HG02798 (cell line): Measurements from ENCODE around the gene ARGLU1.

Experiments used
- ATAC-seq: cut with Tn5 transposase; IDR thresholded peaks from one replicate; pipeline ENCODE4 v1.9.1; 2021; ENCODE audit warnings: mild to moderate bottlenecking; ENCODE audit not compliant: unreplicated experiment, poor library complexity

The ARGLU1 gene

DNA sequence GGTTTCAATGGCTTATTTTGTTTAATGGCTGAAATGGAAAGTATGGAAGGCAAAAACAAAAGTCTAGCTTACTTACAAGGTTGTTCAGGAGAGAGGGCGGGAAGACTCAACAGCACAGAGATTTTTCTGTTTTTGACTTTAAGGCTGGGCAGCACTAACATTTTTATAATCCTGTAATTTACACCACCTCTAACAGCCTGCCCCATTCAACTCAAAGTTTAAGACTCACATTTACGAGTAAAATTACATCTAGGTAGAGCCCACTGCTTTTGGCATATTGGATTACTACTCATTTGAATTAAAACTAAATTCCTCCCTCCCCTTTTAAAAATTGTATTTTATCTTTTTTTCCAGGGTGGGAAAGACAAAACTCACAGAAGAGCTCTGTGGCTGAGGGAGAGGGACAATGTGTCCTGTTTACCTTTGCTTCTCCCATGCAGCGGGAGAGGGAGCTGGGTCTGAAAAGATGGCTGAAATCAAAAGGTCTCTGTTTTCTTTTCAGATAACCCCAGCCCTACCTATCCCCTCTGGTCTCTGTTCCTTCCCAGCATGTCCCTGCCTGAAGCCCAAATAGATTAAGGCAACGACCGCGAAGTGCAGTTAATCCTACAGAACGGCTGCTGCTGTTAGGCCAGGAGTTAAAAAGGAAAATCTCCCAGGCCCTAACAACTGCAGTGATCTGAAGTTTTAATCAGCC lies 39.1 kb downstream of the ARGLU1 start:
- ATAC-seq, result no peak

DNA sequence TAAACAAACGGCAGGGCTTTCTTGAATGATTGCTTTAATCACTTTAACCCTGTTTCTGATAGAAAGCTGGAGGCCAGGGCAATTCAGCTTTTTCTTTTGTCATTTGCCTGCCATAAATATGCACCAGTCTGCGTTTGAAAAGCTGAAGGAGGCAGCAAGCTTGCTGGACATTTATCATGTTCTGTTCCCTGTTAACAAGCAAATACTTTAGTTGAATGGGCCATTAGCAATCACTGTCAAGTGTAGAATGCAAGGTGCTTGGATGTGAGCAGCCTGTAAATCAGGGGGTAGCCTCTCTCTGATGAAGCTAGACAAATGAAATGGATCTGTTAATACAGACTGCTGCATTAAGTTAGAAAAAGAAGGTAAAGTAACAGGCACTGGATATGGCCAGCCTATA lies 40.1 kb downstream of the ARGLU1 start:
- ATAC-seq, result no peak

DNA sequence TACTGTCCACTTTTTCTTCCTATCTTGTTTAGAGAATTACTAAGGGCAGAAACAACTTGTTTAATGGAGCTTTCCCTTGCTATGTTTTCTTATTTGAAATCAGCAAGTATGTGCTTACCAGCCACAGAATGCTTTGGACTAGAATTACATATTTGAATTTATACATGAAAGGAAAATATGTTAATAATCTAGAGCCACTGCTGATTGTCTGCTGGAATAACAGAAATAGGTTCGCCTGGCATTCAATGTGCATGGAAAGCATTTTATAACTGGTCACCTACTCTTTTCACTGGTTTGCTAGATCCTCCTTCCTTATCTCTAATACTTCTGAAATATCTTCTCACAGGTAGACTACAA lies 40.5 kb downstream of the ARGLU1 start:
- no peak for ATAC-seq

DNA sequence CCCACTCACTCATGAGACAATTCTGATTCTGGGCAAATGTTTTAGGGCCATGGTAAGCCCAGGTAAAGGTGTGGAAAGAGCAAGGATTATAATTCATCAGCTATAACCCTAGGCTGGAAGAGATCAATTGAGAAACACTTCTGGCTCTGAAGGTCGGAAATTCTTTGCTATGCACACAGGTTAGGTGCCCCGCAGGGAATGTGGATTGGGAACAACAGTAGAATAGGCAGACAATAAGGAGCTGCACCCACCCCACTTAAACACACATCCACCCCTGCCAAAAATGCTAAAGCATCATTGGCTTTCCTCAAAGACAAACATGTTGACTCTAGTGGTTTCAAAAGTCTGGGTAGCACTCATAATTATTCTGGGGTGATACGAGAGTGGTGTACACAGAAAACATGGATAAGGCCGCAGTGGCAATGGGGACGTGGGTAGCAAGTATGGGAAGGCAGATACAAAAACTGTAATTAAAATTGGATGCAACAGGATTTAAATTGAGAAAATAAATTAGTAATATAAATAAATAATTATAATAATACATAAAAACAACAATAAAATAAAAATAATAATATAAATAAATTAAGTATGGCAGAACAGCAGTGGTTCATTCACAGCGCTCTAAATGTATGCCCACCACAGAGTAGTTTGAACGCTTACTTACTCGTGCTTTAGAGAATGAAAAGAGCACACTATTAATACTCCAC lies 41.0 kb downstream of the ARGLU1 start:
- no peak for ATAC-seq

DNA sequence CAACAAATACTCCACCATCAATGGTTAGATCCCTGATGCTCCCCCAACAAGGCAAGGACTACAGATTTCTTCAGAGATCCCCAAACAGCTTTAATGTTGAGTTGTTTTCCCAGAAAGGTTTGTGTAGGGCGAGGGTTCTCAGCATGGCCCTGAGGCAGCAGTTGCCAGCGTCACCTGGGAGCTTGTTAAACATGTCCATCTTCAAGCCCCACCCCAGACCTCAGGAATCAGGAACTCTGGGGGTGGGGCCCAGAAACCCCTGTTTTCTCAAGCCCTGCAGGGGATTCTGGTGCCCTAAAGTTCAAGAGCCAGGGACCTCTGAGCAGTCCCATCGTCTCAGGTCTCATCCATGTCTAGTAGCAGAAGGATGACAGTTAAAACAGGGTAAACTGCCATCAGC lies 42.1 kb downstream of the ARGLU1 start:
- no peak for ATAC-seq

DNA sequence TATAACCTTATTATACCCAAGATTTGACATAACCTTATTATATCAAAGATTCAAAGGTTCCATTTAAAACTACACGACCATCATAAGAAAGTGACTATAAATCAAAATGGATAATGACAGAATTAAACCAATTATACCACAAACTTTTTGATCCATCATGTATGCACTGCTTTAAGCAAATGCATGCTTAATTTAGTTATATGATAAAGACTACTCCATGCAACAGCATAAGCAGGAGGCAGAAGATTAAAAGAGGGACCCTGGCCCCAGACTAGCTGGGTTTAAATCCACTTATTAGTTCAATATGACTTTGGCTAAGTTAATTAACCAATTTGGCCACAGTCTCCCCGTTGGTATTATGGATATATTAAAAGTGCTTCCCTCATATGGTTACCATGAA lies 43.8 kb downstream of the ARGLU1 start:
- no peak for ATAC-seq

DNA sequence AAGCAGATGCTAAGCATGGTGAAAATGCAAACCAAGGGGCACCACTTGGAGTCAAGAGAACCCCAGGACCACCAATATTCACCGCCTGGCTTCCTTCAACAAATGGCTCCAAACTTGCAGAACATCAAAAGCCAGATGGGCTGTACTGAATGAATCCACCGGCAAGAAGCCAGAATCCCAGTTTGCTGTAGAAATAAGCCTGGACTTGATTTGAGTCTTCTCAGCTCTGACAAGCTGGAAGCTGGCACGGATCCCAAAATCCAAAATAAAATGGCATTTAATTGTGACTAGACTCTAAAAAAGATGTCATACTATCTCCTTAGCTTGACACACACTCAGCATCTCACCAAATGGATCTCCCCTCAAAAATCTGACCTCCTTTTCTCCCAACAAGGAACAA lies 44.4 kb downstream of the ARGLU1 start:
- ATAC-seq, result no peak

DNA sequence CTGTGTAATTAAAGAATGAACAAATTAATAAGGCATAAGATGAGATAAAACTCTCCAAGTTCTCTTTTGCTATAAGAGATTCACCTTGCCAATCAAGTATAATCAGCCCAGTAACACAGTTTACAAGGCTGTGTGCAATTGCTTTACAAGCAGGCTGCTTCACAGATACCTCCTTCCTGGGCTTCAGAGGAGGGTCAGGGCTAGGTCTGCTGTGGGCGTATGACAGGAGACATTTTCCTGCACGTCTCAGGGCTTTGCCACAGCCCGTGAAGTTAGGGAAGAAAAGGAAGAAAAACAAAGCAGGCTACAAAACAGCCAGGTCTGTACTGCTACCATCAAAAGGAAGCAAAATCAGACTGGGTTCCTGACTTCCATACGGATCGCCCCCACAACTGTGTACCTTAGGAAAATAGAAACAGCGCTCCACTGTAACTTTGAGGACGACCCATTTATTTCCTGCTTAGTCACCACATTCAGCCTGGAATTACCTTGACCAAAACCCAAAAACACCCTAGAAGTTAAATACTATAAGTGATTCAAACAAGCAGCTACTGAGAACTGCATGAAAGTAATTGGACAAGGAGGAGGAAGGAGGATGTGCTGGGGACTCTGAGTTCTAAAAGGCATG lies 44.9 kb downstream of the ARGLU1 start:
- no peak for ATAC-seq

DNA sequence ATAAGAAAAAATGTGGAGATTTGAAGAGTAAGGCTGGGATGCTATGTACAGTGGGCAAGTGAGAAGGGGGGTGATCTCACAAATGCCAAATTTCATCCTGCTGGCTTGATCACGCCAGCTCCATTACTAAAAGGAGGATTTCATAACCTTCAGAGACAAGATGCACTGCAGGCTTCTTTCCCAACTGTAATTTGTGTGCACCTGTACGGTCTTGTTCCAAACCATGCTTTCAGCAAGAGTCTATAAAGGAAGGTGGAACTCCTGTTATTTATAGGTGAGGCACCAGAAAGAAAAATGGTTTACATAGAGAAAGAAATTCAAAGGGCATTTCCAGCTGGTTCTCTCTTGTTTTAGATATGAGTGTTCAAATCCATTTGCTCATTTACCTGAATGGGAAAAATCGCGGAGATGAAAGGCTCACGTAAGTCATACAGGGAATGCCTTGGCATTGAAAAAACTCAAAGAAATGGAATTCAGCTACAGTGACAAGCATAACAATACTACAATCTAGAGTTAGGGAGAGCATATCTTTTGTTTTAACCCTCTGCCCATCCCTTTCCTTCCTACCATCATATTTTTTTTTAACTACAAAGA lies 45.7 kb downstream of the ARGLU1 start:
- no peak for ATAC-seq

DNA sequence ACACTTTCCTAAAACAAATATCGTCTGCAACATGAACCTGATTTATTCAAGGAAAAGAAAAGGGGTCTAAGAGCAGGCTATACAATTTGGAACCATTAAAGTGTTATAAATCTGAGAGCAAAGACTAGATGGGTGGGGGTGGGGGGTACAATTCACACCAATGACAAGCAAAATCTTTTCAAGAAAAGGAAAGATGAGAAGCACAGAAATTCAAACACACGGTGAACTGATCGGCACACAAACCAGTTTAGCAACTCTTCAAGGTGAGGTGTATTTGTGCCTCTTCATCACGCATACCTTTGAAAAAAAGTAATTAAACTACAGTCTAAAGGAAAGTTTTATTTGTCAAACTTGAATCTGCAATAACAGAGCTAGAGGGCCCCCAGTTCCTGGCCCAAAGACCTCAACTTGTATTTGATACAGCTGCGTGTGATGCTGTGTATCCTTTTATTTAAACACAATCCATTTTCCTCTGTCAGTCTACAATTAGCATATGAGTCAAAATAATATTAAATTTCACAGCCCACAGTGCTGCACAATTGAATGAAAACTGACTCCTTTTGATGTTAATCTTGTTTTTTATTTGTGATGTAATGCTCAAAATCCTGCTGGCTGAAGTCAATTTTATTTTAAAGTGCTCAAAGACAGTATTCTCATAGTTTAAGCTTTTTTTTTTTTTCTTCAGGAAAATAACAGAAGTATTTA lies 46.7 kb downstream of the ARGLU1 start:
- ATAC-seq, result no peak

DNA sequence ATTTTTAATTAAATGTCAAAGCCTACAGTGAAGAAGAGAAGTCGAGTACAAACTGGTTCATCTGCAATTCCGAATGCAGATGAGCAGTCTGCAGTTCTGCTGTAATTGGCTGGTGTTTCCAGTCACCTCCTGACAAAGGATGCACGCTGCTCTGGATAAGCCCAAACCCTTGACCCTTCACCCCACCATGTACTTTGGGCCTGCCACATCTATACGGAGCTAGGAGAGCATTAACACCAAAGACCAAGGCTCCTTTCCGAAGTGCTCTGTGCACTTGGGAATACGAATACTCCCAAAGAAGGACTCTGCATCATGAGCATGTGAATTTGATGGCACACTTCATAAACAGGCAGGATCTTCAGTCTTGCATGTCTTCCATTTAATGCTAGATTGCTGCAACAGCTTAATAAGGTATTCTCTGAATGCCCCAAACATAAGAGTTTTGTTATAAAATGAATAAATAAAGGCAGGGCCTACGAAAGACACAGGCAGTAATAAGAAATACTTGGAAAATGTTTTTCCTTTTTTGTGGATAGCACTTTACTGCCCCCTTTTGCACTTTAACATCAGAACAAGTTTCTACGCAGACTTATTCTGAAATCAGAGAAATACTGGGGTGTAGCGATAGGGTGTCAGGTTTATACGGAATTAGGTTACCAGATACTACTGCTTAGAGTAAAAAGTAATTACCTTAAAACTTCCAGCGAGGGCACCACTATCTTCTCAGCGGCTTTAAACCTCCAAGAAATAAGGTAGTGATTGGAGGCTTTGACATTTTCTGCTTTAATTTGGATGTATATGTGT lies 47.5 kb downstream of the ARGLU1 start:
- ATAC-seq, result no peak

DNA sequence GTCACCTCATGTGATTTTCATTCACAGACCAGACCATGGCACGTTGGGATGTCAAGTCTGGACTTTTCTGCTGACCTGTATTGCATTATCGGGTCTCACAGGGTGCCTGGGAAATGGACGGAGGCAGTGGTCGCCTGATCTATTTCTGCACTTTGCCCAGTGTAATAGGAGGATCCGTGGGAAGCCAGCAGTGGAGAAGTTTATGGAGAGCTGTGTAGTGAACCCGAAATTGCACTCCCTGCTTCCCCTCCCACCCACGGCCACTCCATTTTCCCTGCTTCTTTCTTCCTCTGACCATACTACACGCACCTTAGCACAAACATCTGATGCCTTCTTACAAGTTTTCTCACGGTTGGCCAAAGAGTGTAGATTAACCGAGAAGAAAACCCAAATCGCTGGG lies 49.4 kb downstream of the ARGLU1 start:
- ATAC-seq, result no peak

DNA sequence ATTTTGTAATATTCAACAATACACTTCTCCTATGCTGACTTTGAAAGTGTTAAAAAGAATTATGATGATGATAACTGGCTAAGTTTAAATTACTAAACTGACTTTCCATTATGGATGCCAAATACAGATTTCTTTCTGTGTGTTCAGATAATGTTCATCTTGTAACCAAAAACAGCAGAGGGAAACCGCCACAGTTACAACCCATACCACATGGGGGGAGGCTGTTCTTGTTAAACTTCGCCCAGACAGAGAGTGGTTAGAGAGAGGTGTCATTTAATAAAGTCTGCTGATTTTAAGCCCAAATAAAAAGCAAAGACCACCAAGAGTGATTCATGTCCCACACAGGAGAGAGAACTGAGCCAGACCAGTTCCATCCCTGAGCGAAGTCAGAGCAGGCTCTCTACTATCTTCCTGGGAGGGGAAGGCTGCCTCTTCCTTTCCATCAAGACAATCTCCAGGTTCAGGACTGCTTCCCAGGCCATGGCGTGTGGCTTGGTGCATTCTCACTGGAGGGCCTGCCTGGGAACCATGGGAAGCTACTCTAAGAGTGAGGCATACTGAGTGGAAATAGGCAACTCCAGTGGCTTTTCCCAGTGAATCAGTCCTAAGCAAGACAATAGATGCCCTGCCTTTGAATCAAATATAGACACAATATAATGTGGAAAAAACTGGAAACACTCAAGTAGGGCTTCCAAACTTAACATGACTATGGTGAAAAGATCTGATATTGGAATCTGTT lies 50.7 kb downstream of the ARGLU1 start:
- no peak for ATAC-seq

DNA sequence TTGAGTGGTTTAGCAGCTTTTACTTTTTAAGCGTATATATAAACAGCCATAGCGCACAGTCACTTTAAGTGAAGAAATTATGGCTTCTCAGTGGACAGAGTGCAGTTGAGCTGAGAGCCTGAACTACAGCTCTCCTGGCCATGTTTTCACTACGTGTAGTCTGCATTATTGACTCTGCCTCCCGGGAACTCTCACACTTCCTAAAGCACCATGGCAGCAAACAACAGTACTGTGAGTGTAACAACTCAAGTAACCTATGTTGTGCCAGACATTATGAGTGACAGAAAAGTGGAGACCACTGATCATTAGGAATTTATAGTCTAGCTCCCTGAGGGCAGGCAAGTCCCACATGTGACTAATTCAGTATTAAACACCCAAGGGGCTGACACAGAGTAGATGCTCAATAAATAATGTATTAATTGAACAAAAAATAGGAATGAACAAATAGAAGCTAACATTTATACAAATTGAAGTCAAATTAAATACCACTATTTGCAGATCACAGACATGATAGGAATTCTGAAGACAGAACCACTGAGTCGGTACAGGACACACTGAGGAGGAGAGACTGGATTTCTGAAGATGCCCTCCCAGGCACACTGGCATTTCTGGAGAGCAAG lies 52.2 kb downstream of the ARGLU1 start:
- no peak for ATAC-seq

DNA sequence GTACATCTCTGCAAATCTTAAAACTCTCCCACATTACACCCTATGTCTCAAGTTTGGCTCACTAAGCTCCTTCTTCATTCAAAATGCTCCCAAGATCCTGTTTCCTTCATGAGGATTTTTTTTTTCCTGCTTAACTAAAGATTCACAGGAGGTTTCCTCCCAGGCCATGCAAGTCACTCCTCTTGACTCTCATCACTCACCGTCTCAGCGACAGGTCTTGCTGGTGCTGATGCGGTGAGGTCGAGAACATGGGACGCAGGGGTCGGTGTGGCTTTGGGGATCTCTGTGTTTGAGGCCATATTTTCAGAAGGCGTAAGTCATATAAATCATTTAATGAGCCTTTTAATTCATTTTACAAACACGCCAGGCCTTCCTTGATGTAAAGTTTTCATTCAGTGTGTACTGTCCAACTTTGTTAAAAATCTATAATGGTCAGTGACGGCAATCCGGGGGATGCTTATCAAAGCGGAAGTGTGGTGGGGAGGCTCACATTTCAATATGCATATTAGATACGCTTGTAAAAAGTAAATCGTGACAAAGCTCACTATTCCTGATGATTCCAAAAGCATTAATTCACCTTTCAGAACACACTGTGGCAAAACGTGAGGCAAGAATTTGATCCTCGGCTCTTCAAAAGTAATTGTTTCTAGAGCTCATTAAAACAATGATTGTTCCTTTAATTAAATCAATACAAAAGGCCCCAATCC lies 52.9 kb downstream of the ARGLU1 start:
- ATAC-seq, result no peak

DNA sequence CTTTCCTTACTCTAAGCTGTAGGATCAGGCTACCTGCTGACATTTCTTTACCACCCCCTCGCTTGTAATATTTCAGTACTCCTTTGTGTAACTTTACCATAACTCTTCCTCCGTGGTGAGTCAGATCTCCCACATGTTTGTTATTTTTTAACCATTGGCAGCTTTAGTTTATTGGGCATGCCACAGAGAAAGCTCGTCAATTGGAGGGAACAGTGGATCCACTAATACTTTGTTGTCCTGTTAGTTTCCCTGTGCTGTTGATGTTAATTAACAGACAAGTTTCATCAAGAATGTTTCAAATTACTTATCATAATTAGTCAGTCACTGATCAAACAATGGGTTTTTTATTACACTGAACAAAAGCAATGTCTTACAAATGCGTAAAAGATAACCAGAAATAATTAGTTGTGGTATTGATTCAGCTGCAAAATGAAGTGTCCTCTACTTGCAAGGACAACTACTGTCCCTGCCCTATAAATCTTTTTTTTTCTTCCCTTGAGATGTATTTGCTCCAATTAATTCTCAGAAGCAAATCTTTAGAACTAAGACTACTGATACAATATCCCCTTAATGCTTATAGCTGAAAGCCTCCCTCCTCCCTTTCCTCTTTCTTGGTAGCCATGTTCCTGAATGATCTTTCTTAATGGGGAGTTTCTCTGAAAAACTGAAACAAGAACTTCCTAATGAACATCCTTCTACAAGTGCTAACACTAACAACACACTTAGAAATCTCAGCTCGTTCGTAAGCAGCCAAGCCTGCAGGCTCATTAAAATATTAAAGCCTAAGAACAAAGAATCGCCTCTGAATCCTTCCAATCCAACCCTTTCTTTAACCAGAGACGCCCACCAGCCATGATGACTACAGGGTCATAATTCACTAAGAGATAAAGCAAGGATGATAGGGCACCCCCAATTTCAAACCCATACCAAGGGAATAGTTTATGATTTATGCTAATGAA lies 54.6 kb downstream of the ARGLU1 start:
- ATAC-seq, result no peak

DNA sequence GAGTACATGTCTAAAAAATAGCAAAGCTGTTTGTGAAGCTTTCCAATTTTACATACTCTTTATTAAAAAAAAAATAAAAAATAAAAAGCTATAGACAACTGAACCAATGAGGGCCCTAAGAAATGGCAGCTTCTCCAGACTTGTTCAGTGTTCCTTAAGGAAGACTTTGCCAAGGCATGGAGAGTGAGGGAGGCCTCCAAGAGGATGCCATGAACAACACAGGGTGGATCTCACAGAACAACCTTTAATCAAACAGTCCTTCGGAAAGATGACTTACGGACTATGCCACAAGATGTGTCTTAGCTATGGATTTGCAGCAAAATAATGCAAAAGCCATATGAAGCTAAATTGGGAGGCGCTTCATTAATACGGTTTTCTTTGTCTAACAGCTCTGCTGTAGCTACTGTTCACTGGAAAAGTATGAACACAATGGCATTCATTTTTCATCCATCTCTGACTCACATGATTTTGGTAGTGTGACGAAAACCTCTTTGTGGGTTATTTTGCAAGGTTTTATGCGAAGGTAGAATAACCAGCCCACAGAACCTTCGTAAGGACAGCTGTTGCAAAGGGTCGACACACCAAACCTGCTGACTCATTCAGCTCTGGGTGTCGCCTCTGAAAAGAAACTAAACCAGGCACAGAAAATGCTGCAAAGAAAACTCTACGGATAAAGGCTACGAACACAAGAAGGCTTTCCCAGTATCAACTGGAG lies 60.2 kb downstream of the ARGLU1 start:
- ATAC-seq, result peak; percentile 71
